Ecto neural progenitor cell (in vitro differentiated cells): Measurements from ENCODE around the gene GBX2.

ENCODE experiments used
- DNase-seq: peaks from one replicate; pipeline ENCODE4 v3.0.0-alpha.2; 2018; ENCODE audit warnings: low spot score

GBX2 gene

DNA sequence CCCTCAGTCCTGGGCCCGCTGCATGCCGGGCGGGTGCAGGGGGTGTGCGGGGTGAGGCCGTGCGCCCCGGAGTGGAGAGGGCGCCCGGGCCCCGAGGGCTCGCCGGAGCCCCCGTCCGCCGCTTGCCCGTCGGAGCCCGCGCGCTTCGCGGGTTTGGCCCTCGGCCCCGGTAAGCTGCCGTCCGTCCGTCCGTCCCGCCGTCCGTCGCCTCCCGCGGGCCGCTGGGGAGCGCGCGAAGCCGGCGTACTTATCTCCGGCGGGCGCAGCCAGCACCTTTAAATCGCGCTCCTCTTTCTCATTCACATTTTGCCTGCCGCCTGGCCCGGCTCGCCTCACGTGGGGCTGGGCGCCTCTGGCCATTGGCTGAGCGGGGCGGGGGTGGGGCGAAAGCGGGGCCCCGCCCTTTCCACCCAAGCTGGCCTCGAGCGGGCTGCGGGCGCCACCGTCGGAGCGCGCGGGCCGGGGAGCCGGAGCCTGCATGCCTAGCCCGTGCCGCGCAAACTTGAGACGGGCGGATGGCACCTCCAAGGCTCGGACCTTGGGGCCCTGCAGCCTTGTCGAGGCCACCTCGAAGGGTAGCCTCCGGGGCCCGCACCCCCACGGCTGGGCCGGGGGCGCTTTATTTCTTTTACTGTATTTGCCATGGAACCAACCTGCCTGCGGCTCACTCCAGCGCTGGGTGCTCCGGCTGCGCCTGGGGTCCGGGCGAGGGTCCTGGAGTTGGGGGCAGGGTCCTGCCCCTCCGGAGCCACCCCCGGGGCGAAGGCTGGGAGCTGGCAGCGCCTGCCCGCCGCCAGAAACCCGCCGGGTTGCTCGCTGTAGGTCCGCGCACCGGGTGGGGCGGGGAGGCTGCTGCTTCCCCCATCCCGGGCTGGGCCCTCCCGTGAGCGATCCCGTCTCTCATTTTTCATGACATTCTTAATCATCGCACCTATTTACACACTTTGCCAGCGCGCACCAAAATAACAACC lies at the start of gene GBX2:
GBX2 (minus strand) TSS at position 277 of the 971 bp plus-strand sequence. CDS start 415 bp downstream, outside the sequence.
- peak; percentile 93 for DNase-seq

DNA sequence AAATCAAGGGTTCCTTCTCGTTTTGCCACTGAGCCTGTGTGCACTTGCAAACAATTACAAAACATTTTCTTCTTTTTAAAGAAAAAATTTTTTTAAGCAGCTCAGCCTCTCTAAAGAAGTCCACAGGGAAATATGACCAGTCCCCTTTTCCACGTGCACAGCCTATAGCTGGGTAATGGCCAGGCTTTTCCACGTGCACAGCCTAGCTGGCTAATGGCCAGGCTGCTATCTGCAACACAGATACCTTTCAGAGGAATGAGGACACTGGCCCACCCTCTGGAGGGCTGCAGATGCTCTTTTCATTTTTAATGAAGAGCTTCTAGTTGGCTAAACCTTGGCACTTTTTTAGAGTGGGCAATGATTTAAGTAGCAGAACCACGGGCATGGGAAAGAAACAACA lies 49.7 kb upstream of the GBX2 start:
- DNase-seq: no peak

GRCh38 chr2:236216711-236217110 lies 48.5 kb upstream of the GBX2 start:
- DNase-seq: no peak

DNA sequence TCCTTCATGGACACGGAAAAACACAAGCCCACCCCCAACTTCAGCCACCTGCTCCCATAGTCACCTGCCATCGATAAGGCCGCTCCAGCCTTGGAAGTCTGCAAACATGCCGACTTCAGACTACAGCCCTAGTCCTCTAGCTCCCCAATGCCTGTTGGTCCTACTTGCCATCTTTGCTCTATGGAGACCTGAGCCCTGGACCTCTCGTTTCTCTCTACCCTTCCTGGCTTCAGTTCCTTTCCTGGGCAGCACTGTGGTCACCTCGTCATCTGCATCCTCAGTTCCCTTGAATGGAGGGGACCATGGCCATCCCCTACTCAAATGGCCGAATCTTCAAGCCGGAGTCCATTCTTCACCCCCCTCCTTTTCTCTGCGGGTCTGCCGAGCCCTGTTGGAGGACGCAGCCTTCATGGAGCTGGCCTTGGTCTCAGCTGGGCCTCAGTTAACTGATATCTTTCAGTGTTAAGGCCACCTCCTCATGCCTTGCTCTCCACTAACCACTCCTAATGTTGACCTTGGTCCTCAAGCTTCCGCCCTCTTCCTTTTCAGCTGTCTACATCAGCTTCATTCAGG lies 47.7 kb upstream of the GBX2 start:
- no peak for DNase-seq

DNA sequence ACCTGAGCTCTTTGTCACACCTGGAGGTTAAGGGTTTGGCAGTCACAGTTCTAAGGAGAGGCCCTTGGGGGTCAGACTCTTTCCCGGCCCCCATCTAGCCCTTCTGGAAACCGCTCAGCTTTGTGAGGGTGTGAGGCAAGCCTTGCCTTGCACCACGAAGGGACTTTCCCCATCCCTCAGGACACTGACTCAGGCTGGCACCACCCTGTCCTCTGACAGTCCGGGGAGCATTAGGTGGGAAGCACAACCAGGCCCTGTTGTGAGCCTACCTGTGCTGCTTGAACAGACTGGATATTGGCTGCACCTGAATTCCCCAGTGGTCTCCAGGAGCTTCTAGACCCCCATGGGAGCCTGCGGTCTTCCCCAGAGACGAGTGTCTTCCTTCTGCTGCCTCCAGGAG lies 47.0 kb upstream of the GBX2 start:
- DNase-seq: no peak

DNA sequence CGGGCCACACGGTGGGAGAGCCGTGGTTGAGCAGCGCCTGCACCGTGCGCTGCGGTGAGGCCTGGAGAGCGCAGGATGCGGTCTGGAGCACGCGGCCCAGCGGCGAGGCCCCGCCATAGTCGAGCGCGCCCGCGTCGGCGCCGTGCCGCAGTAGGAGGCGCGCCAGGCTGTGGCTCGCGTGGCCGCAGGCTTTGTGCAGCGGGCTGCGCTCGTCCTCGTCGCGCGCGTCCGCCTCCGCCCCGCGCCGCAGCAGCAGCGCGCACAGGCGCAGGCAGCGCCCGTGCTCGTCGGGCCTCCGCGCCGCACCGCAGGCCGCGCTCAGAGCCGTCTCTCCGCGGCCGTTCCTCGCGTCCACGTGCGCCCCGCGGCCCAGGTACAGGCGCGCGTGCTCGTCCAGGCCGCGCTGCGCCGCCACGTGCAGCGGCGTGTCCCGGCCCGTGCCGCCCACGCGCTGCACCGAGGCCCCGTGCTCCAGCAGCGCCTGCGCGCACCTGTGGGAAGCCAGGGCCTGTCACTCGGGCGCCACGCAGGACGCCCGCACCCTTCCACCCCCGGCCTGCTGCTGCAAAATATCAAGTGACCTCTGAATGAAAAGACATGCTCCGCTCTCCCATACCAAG lies 46.3 kb upstream of the GBX2 start:
- DNase-seq: no peak

- DNase-seq: no peak
These were observed 43.1 kb upstream of the GBX2 start for GRCh38 chr2:236211296-236211695.

- DNase-seq: no peak
These were observed 42.4 kb upstream of the GBX2 start for GRCh38 chr2:236210536-236210935.

DNA sequence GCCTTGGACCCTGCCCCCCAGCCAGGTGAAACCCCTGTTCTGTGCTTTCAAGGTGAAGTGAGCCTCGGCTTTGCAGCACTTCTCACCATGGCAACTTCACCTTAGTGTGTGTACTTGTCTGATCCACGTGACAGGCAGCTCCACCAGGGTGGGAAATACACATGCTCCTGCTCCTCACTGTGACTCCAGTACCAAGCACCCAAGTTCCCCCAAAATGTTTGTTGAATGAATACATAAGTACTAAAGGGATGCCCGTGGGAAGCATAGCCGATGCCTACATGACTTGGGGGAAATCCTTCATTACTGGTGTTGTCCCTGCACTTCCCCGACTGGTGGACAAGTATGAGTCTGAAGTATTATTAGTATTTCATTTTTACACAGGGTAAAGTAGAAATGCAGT lies 41.8 kb upstream of the GBX2 start:
- no peak for DNase-seq

- no peak for DNase-seq
These were observed 41.3 kb upstream of the GBX2 start for GRCh38 chr2:236209535-236209934.

DNA sequence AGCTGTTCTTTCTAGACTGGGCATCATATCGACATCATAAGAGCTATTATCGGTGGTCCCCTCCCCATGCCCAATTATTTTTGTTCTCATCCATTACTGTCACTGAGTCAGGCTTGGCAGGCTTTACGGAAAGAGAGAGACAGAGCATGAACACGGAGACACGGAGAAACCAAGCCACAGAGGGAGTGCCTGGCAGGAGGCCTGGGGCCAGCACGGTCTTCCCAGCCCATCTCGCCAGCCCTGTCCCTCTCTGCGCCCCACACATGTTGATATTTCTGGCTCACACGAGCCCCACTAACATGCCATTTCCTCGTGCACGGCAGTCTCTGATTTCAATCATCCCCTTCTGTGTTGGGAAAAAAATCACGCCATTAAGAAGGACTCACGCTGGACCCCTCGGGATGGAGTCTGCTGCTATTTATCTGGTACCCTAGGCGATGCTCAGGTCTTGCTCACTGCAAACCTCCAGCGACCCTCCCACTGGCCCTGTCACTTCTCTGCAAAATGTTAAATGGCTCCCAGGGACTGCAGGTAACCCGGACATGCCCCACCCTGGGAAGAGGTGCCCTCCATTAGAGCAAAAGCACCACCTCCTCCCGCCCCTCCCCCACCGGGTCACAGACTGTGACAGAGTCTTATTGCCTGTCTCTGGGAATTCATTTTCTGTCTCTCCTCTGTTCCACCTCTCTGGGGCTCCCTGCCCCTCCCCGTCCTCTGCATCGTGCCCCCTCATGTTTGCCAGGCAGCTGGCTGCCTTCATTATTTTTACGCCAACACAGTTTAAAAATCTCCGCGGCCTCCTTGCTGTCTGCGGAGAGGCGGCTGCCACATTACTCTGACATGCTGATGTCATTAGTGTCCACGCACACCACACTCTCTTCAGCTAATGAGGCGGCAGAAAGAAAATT lies 40.1 kb upstream of the GBX2 start:
- no peak for DNase-seq

DNA sequence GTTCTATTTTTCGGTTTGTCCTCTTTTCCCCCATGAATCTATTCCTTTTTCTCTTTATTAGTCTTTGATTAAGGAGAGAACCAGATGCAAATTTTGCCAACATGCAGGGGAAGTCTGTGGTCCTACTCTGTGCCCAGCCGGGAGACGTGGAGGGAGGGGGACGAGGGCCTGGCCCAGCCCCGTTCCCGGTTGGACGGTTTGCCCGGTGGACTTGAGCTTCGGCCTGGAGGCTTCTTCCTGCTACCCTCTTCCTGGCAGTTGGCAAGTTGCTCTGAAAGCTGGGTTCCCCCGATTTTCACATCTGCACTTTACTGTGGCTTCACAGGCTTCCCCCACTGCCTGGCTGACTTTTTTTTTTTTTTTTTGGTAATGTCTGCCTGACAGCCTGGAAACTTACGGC lies 39.3 kb upstream of the GBX2 start:
- DNase-seq: no peak

DNA sequence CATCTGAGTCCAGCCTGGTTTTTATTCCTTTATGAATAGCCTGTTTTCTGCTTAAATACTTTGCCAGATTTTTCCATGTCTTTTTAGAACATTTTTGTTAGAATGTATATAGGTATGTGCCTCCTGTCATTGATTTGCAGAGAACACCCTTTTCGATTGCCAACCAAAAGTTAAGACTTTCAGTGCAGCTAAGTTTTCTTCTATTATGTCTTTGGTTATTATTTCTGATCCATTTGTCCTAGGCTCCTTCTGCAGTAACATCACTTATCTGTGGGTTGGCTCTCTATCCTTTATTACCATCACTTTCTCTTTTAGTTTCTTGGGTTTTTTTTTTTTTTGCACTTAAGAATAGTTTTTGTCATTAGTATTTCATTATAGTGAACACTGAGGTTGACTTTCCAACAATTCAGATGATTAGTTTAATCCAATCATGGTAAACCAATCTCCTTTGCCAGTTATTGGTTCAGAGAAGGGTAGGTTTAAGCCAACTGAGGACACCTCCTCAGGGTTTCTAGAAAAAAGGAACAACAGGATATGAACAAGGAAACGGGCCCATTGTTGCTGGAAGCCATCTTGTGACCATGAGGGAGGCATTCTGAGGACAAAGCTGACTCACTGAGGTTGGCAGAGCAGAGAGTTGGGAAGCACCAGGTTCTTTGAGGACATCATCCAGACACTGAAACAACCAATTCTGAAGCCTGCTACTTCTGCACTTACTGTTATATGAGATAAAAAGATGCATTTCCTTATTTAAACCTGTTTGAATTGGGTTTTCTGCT lies 37.9 kb upstream of the GBX2 start:
- no peak for DNase-seq

- DNase-seq: no peak
These were observed 36.8 kb upstream of the GBX2 start for GRCh38 chr2:236204953-236205352.

DNA sequence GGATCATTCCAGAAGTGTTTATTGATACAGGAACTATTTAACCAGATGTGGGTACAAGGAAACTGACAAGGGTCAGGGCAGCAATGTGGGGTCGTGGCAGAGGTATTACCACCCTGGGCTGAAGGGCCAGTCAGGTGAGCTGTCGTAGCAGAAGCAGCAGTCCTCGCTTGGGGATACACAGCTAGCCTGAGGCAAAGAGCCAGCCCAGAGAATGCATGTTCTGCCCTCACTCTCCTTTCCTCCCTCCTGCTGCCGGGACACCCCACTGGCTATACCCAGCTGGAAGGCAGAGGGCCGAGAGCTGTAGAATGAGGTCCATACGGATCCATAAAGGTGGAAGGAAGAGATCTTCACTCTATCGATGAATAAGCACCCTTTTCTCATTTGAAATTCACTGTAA lies 32.2 kb upstream of the GBX2 start:
- DNase-seq: no peak

GRCh38 chr2:236196366-236196765 lies 28.2 kb upstream of the GBX2 start:
- no peak for DNase-seq

DNA sequence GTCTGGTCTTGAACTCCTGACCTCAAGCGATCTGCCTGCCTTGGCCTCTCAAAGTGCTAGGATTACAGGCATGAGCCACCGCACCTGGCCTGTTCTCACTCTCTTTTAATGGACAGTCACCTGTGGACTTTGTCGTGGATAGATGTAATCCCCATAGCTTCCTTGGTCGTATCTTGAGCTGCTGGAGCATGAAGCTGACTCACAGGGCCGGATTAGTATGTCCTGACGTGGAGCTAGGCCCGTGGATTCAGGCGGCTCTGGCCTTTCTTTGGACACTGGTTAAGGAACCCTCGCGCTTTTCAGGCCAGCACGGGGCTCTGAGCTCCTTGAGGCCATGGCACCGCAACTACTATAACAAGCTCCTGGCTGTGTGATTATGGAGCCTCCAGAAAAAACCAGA lies 27.5 kb upstream of the GBX2 start:
- DNase-seq: no peak

GRCh38 chr2:236194786-236195185 lies 26.6 kb upstream of the GBX2 start:
- no peak for DNase-seq

- no peak for DNase-seq
These were observed 24.8 kb upstream of the GBX2 start for GRCh38 chr2:236193026-236193425.

DNA sequence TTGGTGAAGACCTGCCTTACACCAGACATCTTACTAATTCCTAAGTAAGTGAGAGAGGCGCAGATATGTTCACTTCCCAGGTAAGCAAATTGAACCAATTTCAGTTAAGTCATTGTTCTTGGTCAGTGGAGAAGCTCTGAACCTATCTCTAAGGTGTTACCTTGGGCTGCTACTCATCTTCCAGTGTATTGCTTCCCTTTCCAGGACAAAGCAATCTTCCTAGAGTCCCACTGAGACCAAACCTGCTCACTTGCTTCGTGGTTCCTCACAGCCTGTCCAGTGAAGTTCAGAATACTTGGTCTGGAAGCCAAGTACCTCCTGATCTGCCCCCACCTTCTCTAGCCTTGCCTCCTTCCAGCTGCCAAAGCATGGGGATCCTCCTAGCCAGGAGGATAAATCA lies 22.5 kb upstream of the GBX2 start:
- no peak for DNase-seq

DNA sequence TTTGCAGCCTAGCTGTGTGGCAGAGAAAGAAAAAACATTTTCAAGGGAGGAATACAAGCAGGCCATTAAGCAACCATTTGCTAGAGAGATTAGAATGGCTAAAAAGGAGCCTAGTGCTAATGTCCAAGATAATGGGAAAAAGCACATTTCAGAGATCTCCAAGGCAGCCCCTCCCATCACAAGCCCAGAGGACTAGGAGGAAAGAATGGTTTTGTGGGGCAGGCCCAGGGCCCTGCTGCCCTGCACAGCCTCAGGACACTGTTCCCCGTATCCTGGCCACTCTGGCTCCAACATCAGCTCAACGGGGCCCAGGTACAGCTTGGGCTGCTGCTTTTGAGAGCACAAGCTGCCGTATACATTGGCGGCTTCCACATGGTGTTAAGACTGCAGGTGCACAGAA lies 16.5 kb upstream of the GBX2 start:
- DNase-seq: no peak
